ENCODE results near the gene USP4.

USP4 gene

DNA sequence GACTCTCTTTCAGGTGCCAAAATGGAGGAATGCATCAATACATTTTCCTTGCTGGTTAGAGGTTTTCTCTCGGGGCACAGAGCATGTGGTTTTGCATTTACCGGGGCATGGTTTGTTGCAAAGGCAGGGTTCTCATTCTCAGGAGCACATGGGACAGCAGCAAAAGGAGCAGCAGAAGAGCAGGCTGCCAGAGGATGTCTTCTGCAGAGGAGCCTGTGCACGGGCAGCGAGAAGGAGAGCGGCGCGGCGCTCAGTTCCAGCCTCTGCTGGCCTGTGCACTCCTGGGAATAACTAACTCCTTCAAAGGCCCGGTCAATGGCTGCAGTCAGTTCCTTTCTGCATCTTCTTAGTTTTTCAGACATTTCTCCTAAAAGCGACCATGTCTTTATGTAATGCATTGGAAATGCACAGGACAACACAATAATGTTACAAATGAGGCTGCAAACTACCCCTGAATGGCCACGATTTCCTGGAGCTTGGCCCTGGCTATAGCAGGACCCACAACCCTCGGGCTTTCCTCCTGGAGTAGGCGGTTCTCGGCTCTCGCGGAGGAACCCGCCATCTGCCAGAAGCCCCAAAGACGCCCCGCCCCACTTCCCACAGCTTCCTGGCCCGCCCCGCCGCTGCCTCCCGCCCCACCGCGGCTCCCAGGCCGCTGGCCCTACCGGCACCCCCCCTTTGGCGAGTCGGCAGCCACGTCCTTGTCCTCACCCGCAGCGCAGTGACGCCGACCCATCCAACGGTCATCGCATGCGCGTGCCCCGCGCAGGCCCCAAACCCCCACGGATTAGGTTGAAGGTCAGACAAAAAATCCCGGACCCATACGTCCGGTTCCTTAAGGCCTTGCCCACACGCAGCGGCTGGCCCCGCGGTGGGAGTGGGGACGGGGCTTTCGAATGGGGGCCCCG is 63.1 kb downstream of the USP4 start, which contains the start of gene C3orf62:
Gene C3orf62, minus strand, starts transcription at position 758 of the 908 bp plus-strand sequence. Its CDS starts 360 bp downstream, at position 398.
- TF ChIP-seq, protein P1, sequence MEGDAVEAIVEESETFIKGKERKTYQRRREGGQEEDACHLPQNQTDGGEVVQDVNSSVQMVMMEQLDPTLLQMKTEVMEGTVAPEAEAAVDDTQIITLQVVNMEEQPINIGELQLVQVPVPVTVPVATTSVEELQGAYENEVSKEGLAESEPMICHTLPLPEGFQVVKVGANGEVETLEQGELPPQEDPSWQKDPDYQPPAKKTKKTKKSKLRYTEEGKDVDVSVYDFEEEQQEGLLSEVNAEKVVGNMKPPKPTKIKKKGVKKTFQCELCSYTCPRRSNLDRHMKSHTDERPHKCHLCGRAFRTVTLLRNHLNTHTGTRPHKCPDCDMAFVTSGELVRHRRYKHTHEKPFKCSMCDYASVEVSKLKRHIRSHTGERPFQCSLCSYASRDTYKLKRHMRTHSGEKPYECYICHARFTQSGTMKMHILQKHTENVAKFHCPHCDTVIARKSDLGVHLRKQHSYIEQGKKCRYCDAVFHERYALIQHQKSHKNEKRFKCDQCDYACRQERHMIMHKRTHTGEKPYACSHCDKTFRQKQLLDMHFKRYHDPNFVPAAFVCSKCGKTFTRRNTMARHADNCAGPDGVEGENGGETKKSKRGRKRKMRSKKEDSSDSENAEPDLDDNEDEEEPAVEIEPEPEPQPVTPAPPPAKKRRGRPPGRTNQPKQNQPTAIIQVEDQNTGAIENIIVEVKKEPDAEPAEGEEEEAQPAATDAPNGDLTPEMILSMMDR (conservative IDR thresholded peaks at IDR 0.05; ENCODE audit: low read depth, low read length): no peak
- H4K20me1 ChIP-seq (ENCODE audit: insufficient read depth): no peaks in the 10 kb centered on the region
- no peak within 1 kb of the TSS for H3K9ac ChIP-seq
- H3K4me1 ChIP-seq (ENCODE audit: low read depth, poor library complexity, severe bottlenecking): no peaks in the 10 kb centered on the region
- H3K4me3 ChIP-seq (IDR thresholded peaks at IDR 0.05; ENCODE audit: insufficient read depth, low read depth, low read length): no peak within 1 kb of the TSS
- H3K27me3 ChIP-seq (ENCODE audit: insufficient read depth, low read depth): no peaks in the 10 kb centered on the region
- no peaks in the 10 kb centered on the region for H3K36me3 ChIP-seq (ENCODE audit: insufficient read depth)
- no peak within 1 kb of the TSS for H3K4me2 ChIP-seq
- no peaks in the 10 kb centered on the region for H3K79me2 ChIP-seq (ENCODE audit: insufficient read depth, low read depth)
- H2AFZ ChIP-seq (ENCODE audit: low read depth): no peak within 1 kb of the TSS
- no peak within 1 kb of the TSS for H3K27ac ChIP-seq

DNA sequence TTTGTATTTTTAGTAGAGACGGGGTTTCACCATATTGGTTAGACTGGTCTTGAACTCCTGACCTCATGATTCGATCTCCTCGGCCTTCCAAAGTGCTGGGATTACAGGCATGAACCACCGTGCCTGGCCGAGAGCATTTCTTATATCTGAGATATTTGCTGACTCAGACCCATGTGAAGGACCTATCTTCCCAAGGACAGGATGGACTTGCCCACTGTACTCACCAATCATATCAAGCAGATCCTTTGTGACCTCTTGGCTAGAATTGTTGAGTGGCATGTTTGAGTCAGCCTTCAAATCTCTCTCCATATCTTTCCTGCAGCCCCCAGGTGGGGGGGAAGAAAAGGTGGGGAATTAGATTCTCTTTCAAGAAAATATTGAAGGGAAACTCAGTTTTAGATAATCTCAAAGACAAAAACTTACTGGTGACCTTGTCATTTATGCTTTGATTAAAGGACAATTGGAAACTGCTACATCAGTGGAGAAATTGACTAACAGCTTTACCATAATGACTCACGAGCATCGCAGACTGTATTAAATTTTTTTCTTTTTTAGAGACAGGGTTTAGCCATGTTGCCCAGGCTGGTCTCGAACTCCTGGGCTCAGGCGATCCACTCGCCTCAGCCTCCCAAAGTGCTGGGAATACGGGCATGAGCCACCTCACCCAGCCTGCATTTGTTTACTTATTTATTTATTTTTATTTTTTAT is 65.9 kb downstream of the USP4 start:
- TF ChIP-seq, protein P1 (conservative IDR thresholded peaks at IDR 0.05; ENCODE audit: low read depth, low read length): no peak
- no peaks in the 10 kb centered on the region for H4K20me1 ChIP-seq (ENCODE audit: insufficient read depth)
- H3K36me3 ChIP-seq (ENCODE audit: insufficient read depth): no peaks in the 10 kb centered on the region
- no peaks in the 10 kb centered on the region for H3K27me3 ChIP-seq (ENCODE audit: insufficient read depth, low read depth)
- no peak overlapping the region for H2AFZ ChIP-seq (ENCODE audit: low read depth)
- no peak overlapping the region for H3K4me2 ChIP-seq
- H3K9ac ChIP-seq: no peak overlapping the region
- no peak overlapping the region for H3K27ac ChIP-seq
- no peak overlapping the region for H3K4me3 ChIP-seq (IDR thresholded peaks at IDR 0.05; ENCODE audit: insufficient read depth, low read depth, low read length)
- H3K79me2 ChIP-seq (ENCODE audit: insufficient read depth, low read depth): no peaks in the 10 kb centered on the region
- no peaks in the 10 kb centered on the region for H3K4me1 ChIP-seq (ENCODE audit: low read depth, poor library complexity, severe bottlenecking)

DNA sequence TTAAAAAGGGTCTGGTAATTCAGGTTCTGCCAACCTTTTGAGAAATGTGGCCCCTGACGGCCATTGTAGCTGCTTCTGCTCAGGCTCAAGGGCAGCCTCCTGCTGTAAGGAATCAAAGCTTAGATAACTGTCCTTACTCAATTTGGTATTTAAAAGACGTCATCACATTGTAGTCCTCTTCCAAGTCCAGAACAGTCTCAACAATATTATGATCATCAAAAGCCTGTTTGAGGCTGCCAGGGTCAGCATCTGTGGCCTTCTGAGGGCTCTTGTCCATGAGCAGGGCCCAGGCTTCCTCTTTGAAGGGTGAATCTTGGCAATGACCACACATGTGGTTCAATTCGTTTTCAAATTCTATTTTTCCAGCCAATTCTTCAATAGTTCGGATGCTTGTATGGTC is 68.8 kb downstream of the USP4 start:
- Histone ChIP-seq H3K27me3 (ENCODE audit: insufficient read depth, low read depth) (no peaks in the 10 kb centered on the region), H3K4me3 (IDR thresholded peaks at IDR 0.05; ENCODE audit: insufficient read depth, low read depth, low read length) (no peak overlapping the region), H3K9ac (no peak overlapping the region), H3K4me2 (no peak overlapping the region), H3K36me3 (ENCODE audit: insufficient read depth) (no peaks in the 10 kb centered on the region), H3K79me2 (ENCODE audit: insufficient read depth, low read depth) (no peaks in the 10 kb centered on the region), H3K4me1 (ENCODE audit: low read depth, poor library complexity, severe bottlenecking) (no peaks in the 10 kb centered on the region), H3K27ac (no peak overlapping the region), H2AFZ (ENCODE audit: low read depth) (no peak overlapping the region), H4K20me1 (ENCODE audit: insufficient read depth) (no peaks in the 10 kb centered on the region)
- TF ChIP-seq, protein P1 (conservative IDR thresholded peaks at IDR 0.05; ENCODE audit: low read depth, low read length): no peak

DNA sequence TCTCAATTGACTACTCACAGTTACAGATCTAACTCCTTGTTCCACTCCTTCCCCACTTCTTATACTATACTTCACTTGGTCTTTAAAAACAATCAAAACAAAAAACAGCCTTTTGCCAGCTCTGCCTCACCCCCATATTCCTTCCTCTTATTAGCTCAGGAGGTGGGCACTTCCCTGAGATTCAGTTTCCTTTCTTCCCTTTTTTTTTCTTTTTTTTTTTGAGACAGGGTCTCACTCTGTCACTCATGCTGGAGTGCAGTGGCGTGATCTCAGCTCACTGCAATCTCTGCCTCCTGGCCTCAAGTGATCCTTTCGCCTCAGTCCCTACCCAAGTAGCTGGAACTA is 69.7 kb downstream of the USP4 start:
- Histone ChIP-seq H3K4me3 (IDR thresholded peaks at IDR 0.05; ENCODE audit: insufficient read depth, low read depth, low read length) (no peak overlapping the region), H2AFZ (ENCODE audit: low read depth) (no peak overlapping the region), H4K20me1 (ENCODE audit: insufficient read depth) (no peaks in the 10 kb centered on the region), H3K4me2 (no peak overlapping the region), H3K9ac (no peak overlapping the region), H3K4me1 (ENCODE audit: low read depth, poor library complexity, severe bottlenecking) (no peaks in the 10 kb centered on the region), H3K27ac (no peak overlapping the region), H3K36me3 (ENCODE audit: insufficient read depth) (no peaks in the 10 kb centered on the region), H3K27me3 (ENCODE audit: insufficient read depth, low read depth) (no peaks in the 10 kb centered on the region), H3K79me2 (ENCODE audit: insufficient read depth, low read depth) (no peaks in the 10 kb centered on the region)
- TF ChIP-seq, protein P1 (conservative IDR thresholded peaks at IDR 0.05; ENCODE audit: low read depth, low read length): no peak

Data from KMS-11 (cell line).